Measurements from ENCODE around the gene SEPTIN5. TPM values are rescaled to one million over a fixed set of nuclear protein-coding genes. Genes with fewer than 3 reads are reported as not detected.

The SEPTIN5 gene
- total RNA-seq, 2 donors from 2014 or later: 2.8 to 54.7 TPM

DNA sequence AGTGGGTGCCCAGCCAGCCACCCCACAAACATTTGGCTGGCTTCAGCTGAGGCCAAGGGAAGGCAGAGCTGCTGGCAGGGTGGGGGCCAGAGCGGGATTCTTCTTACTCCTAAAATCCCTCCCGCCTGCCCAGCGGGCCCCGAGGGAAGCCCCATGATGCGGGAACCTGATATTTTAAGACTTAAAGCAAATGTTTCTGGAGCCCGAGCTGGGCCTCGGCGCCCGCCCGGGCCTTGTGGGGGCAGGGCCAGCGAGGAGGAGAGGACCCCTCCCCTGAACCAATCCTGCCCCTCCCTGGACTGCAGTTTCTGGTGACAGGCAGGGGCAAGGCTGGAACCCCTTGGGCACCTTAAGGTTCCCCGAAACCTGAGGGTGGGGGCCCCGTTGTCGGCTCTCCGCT, 26.3 kb downstream of the SEPTIN5 start:
- H3K9me3 ChIP-seq (ENCODE audit: control insufficient read depth, low read length, poor library complexity, severe bottlenecking): no peaks in the 10 kb centered on the region
- Mint-ChIP-seq H3K27me3 (no peaks in the 10 kb centered on the region), H3K4me1 (no peaks in the 10 kb centered on the region), H3K27ac (no peak overlapping the region), H3K36me3 (ENCODE audit: low read depth) (no peaks in the 10 kb centered on the region), H3K4me3 (no peak overlapping the region)
- ATAC-seq: no peak
- no peak for DNase-seq

DNA sequence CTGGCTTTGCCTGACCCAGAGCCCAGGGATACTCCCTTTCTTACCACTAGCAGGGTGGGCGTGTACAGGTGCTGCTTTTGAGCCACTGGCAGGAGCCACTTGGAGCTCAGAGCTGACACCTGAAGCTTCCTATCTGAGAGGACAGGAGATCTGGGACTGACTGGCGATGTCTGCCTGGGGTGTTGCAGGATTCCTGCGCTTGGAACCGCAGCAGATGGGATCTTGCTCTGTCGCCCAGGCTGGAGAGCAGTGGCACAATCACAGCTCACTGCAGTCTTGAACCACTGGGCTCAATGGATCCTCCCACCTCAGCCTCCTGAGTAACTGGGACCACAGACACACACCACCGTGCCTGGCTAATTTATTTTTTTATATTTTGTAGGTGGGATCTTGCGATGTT, 26.8 kb downstream of the SEPTIN5 start:
- H3K4me1 Mint-ChIP-seq: no peaks in the 10 kb centered on the region
- no peak overlapping the region for H3K27ac Mint-ChIP-seq
- no peak overlapping the region for H3K4me3 Mint-ChIP-seq

DNA sequence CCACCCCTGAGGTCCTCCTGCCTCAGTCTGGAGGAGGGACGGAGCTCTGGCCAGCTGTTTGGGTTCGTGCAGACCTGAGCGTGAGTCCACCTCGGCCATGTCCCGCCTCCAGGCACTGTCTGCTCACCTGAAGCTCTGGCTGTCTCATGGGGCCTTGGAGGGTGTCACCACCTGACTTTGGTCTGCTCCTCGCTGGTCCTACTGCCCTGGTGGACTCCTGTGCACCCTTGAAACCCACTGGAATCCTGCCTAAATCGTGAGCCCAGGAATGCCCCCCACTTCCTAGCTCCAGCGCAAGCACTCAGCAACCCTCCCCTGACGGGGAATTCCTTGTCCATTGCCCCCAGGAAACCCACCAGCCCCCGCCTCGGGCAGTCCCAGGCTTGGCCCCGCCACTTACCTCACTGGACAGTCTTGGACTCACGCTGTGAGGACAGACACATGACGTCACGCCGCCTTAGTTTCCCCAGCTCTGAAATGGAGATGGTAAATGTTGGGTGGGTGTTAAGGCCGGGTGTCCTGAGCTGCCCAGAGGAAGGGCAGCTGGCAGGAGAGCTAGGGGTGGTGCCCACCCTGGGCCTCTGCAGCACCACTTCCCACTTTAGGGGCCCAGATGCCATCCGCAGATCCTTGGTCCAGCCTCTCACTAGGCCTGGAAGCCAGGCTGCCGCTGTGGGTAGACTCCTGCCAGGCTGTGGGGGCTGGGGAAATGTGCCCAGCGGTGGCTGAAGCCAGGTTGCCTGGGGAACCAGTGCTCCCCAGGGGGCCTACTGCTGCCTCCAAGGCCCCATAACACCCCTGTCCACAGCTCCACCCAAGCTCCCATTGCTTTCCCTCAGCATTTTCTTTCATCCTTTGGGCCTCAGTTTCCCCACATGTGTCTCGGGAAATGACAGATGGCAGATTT, 28.1 kb downstream of the SEPTIN5 start:
- H3K36me3 Mint-ChIP-seq (ENCODE audit: low read depth): no peaks in the 10 kb centered on the region
- H3K4me1 Mint-ChIP-seq: no peaks in the 10 kb centered on the region
- DNase-seq (no peak), ATAC-seq (no peak)
- H3K27ac Mint-ChIP-seq: no peak overlapping the region
- no peaks in the 10 kb centered on the region for H3K9me3 ChIP-seq (ENCODE audit: control insufficient read depth, low read length, poor library complexity, severe bottlenecking)
- H3K4me3 Mint-ChIP-seq: no peak overlapping the region
- H3K27me3 Mint-ChIP-seq: no peaks in the 10 kb centered on the region

More for the DNA sequence above, 26.8 kb downstream of the SEPTIN5 start:
- ATAC-seq: no peak
- no peaks in the 10 kb centered on the region for H3K9me3 ChIP-seq (ENCODE audit: control insufficient read depth, low read length, poor library complexity, severe bottlenecking)
- Mint-ChIP-seq H3K36me3 (ENCODE audit: low read depth) (no peaks in the 10 kb centered on the region), H3K27me3 (no peaks in the 10 kb centered on the region)
- DNase-seq: no peak

DNA sequence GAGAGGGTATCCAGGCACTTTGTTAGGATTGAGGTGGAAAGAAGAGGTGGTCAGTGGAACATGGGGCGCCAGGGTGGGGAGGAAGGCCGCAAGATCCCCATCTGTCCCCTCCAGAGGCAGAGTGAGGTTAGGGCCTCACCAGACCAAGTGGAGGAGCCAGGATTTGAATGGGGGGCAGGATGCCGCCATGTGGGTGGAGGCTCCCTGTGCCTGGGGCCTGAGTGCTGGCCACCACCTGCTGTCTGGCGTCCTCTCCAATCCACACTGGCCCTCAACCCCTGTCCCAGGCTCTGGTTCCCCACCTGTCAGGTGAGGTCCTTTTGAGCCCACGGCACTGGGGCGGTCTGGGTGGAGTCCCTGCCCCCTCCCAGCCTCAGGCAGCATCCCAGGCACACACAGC, 28.8 kb downstream of the SEPTIN5 start:
- H3K27ac Mint-ChIP-seq: no peak overlapping the region
- no peaks in the 10 kb centered on the region for H3K27me3 Mint-ChIP-seq
- no peaks in the 10 kb centered on the region for H3K4me1 Mint-ChIP-seq
- H3K9me3 ChIP-seq (ENCODE audit: control insufficient read depth, low read length, poor library complexity, severe bottlenecking): no peaks in the 10 kb centered on the region
- no peak for DNase-seq
- no peak overlapping the region for H3K4me3 Mint-ChIP-seq
- ATAC-seq: no peak
- no peaks in the 10 kb centered on the region for H3K36me3 Mint-ChIP-seq (ENCODE audit: low read depth)

DNA sequence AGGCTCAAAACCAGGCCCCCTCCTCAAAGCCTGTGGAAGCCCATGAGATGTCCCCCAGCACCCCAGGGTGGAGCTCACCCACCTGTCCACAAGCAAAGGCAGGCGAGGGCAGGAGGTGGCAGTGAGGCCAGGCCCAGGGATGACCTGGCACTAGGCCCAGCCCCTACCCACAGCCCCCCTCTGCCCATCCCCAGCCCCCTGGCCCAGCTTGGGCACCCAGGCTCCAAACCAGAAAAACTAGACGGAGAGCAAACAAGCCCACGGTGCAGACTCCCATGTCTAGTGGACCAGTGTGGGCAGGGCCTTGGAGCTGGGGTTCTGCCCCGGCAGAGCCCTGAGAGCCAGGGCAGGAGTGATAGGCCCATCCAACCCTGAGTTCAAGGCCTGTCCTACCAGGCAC, 29.3 kb downstream of the SEPTIN5 start:
- Mint-ChIP-seq H3K4me1 (no peaks in the 10 kb centered on the region), H3K27me3 (no peaks in the 10 kb centered on the region), H3K4me3 (no peak overlapping the region), H3K36me3 (ENCODE audit: low read depth) (no peaks in the 10 kb centered on the region), H3K27ac (no peak overlapping the region)
- no peaks in the 10 kb centered on the region for H3K9me3 ChIP-seq (ENCODE audit: control insufficient read depth, low read length, poor library complexity, severe bottlenecking)
- DNase-seq (no peak), ATAC-seq (no peak)

DNA sequence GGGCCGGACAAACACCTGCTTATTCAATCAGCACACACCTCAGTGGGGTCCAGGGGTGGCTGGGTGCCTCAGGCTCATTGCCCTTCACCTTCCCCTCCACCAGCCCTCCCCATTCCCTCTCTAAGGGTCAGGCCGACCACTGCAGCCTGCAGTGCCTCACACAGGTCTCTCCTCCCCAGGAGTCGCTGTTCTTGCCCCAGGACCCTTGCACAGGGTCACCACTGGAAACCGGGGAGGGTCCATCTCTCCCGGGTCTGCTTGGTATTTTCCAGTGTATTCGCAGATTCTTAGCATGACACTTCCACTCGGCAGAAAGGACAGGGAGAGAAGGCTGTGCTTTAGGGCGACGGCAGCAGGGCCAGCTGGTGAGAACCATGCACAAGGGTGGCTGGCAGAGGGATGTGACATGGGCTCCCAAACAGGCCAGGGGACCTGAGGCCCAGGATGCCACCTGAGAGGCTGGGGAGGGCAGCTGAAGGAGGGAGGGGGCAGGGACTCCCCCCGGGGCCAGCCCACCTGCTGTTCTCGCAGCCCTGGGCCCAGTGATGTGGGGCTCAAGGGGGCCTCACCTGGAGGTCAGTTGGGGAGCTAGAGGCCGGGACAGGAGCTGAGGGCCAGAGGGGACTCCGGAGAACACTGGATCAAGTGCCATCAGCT, 30.2 kb downstream of the SEPTIN5 start:
- H3K36me3 Mint-ChIP-seq (ENCODE audit: low read depth): no peaks in the 10 kb centered on the region
- no peaks in the 10 kb centered on the region for H3K27me3 Mint-ChIP-seq
- no peak overlapping the region for H3K4me3 Mint-ChIP-seq
- DNase-seq: no peak
- H3K27ac Mint-ChIP-seq: no peak overlapping the region
- H3K4me1 Mint-ChIP-seq: no peaks in the 10 kb centered on the region
- no peak for ATAC-seq
- no peaks in the 10 kb centered on the region for H3K9me3 ChIP-seq (ENCODE audit: control insufficient read depth, low read length, poor library complexity, severe bottlenecking)

DNA sequence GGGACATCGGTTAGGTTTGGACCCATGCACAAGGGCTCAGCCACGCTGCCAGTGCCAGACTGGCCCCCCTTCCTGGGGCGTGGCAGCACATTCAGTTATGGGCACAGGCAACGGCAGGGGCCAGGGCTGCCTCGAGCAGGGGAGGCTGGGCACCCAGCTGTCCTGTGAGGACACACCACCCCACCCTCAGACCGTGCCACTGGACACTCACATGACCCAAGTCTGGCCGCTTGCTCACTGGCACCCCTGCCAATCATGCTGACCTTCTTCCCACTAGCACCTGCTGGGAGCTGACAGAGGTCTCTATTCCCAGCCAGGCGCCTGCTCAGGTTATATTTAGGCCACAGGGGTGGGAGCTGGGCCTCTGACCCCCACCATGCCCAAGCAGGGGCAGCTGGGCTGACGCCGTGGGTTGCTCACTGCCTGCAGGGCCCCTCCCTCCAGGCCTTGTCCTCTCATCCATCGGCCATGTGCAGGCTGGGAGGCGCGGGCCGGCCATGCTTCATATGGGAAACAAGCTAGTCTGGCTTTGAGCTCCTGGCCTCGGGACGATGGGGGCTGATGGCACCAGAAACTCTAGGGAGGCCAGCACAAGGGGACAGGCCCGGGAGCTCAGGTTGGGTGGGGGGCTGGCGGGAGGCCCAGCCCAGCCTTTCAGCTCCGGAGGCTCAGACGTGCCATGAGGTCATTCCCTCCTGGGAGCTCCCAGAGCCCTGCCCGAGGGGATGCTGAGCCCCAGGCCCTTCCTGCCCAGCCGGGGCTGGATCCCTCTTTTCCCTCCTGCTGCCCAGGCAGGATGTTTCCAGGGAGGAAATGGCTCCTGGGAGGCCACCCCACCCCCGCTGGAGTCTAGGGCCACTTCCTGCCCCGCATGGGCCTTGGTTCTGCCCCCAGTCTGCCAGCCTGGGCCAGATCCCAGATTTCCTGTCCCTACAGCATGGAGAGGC, 31.1 kb downstream of the SEPTIN5 start:
- DNase-seq (no peak), ATAC-seq (no peak)
- no peaks in the 10 kb centered on the region for H3K4me1 Mint-ChIP-seq
- no peaks in the 10 kb centered on the region for H3K27me3 Mint-ChIP-seq
- no peaks in the 10 kb centered on the region for H3K36me3 Mint-ChIP-seq (ENCODE audit: low read depth)
- no peak overlapping the region for H3K4me3 Mint-ChIP-seq
- no peaks in the 10 kb centered on the region for H3K9me3 ChIP-seq (ENCODE audit: control insufficient read depth, low read length, poor library complexity, severe bottlenecking)
- no peak overlapping the region for H3K27ac Mint-ChIP-seq

DNA sequence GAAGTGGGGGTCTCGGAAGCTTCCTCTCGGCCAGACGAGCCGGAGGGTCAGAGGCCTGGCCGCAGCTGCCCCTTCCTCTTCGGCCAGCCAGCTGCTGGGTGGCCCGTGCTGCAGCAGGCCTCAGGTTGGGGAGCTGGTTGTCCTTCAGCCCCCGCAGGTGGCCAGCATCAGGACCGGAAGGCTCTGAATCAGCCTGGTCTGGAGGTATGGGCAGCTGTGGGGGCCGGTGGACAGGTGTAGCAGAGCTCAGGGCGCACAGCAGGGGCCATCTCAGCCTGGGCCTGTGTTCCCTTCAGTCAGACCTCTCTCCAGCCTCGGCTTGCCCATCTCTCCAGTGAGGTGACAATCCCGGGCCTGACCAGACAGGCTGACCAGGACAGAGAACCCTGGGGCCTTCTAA, 32.4 kb downstream of the SEPTIN5 start:
- H3K36me3 Mint-ChIP-seq (ENCODE audit: low read depth): no peaks in the 10 kb centered on the region

DNA sequence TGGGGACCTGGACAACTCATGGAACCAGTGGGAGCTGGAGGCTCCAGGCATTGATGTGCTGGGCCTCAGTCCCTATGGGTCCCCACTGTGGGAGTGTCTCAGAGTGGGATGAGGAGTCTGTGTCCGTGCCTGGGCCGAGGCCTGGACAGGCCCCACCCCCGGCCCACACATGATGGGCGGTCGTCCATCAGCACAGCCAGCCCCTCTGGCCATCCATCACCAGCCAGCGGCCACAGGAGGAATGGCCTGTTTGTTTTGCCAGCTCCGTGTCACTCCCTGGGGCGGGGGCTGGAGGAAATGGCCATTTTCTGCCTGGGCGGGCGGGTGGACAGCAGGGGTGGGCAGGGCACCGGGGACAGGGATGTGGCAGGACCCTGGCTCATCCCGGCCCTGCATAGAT, 33.2 kb downstream of the SEPTIN5 start:
- ATAC-seq (no peak), DNase-seq (no peak)
- Mint-ChIP-seq H3K4me3 (no peak overlapping the region), H3K4me1 (no peaks in the 10 kb centered on the region), H3K36me3 (ENCODE audit: low read depth) (no peaks in the 10 kb centered on the region), H3K27me3 (peaks cover 2% of the 10 kb centered on the region), H3K27ac (no peak overlapping the region)
- no peaks in the 10 kb centered on the region for H3K9me3 ChIP-seq (ENCODE audit: control insufficient read depth, low read length, poor library complexity, severe bottlenecking)

More for the DNA sequence above, 32.4 kb downstream of the SEPTIN5 start:
- Mint-ChIP-seq H3K4me1 (no peaks in the 10 kb centered on the region), H3K4me3 (no peak overlapping the region), H3K27ac (no peak overlapping the region), H3K27me3 (no peaks in the 10 kb centered on the region)
- ATAC-seq (no peak), DNase-seq (no peak)
- no peaks in the 10 kb centered on the region for H3K9me3 ChIP-seq (ENCODE audit: control insufficient read depth, low read length, poor library complexity, severe bottlenecking)

DNA sequence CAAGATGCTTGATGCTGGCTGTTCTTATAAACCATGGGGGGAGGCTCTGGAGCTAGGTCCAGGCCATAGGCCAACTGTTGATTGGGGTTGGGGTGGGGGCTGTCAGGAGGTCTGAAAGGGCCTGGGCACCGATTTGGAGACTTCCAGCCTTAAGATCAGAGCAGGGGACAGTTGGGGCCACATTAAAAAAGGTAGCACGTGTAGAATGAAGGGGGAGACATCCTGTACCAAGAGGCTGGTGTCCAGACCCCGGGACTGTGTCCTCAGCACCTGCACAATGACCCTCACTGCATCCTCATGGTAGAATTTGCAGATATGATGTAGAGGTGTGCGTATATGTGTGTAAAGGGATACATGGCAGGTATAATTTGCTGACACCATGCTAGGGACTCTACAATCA, 33.8 kb downstream of the SEPTIN5 start:
- ATAC-seq: no peak
- Mint-ChIP-seq H3K4me1 (no peaks in the 10 kb centered on the region), H3K36me3 (ENCODE audit: low read depth) (no peaks in the 10 kb centered on the region), H3K27ac (no peak overlapping the region), H3K4me3 (no peak overlapping the region), H3K27me3 (peaks cover 6% of the 10 kb centered on the region)
- no peaks in the 10 kb centered on the region for H3K9me3 ChIP-seq (ENCODE audit: control insufficient read depth, low read length, poor library complexity, severe bottlenecking)
- no peak for DNase-seq

DNA sequence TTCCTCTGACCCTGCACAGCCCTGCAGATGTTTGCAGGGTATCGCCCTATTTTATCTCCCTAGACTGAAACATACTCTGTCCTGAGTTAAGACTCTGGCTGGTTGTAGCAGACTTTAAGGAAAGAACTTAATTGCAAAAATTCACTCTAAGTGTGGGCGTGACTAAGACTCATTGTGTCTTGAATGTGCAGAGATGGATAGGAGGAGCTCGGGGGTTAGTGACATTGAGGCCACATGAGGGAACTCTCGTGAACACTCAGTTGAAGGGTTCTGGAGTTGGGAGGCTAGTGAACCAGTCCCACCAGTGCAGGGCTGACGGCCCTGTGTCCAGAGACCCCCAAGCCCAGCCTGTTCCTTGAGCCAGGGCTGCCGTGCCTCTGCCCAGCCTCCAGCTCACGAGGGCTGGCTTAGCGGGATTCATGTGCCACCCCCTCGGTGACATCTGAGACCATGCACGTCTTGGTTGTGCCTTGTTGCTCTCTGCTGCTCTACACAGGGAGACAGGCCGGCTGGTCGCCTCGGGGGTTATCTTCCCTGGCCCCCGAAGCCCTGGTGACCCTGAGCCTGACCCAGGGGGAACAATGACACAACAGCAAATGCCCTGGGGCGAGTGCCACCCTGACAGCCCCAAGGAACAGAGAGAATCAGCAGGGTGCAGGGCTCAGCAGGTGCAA, 34.8 kb downstream of the SEPTIN5 start:
- H3K4me3 Mint-ChIP-seq: no peak overlapping the region
- H3K4me1 Mint-ChIP-seq: no peaks in the 10 kb centered on the region
- DNase-seq: no peak
- no peak for ATAC-seq
- H3K27ac Mint-ChIP-seq: no peak overlapping the region
- H3K36me3 Mint-ChIP-seq (ENCODE audit: low read depth): peaks cover 2% of the 10 kb centered on the region
- H3K9me3 ChIP-seq (ENCODE audit: control insufficient read depth, low read length, poor library complexity, severe bottlenecking): no peaks in the 10 kb centered on the region
- peaks cover 10% of the 10 kb centered on the region for H3K27me3 Mint-ChIP-seq

DNA sequence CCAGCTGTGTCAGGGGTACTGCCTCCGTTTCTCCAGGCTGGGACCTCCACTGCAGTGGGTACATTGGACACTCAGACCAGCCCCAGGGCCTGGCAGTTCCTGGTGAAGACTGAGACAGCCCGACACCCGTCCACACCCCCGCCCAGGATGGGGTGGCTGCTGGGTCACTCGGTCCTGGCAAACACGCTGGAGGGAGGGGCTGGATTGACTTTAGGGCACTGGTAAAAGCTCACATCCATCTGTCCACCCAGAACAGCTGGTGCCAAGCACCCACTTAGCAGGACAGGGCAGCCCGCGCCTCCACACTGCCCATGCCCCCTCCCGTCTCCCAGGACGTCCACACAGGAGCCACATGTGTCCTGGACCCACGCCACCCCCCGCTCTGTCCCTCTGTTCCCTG, 35.6 kb downstream of the SEPTIN5 start:
- no peak for DNase-seq
- H3K27ac Mint-ChIP-seq: no peak overlapping the region
- no peaks in the 10 kb centered on the region for H3K4me1 Mint-ChIP-seq
- H3K27me3 Mint-ChIP-seq: peaks cover 15% of the 10 kb centered on the region
- H3K36me3 Mint-ChIP-seq (ENCODE audit: low read depth): peaks cover 4% of the 10 kb centered on the region
- ATAC-seq: no peak
- H3K9me3 ChIP-seq (ENCODE audit: control insufficient read depth, low read length, poor library complexity, severe bottlenecking): no peaks in the 10 kb centered on the region
- H3K4me3 Mint-ChIP-seq: no peak overlapping the region

All from T-helper 17 cell (primary cell).